ENCODE results near the gene CDC42BPB.

CDC42BPB gene

GRCh38 chr14:102994689-102995088, 62.7 kb downstream of the CDC42BPB start:
- no peak for DNase-seq (ENCODE audit: low spot score)

- peak; percentile 23 for DNase-seq (ENCODE audit: low spot score)
Measured at GRCh38 chr14:102993523-102993922, 63.8 kb downstream of the CDC42BPB start.

GRCh38 chr14:102991376-102991775, 66.0 kb downstream of the CDC42BPB start:
- no peak for DNase-seq (ENCODE audit: low spot score)

- DNase-seq (ENCODE audit: low spot score): no peak
Measured at GRCh38 chr14:102988054-102988453, 69.3 kb downstream of the CDC42BPB start.

GRCh38 chr14:102986810-102987579, 70.4 kb downstream of the CDC42BPB start:
- no peak for DNase-seq (ENCODE audit: low spot score)

GRCh38 chr14:102985665-102986064, 71.7 kb downstream of the CDC42BPB start:
- DNase-seq (ENCODE audit: low spot score): no peak

- DNase-seq (ENCODE audit: low spot score): no peak
Measured at GRCh38 chr14:102984336-102985102, 72.8 kb downstream of the CDC42BPB start.

- no peak for DNase-seq (ENCODE audit: low spot score)
Measured at GRCh38 chr14:102983496-102983895, 73.9 kb downstream of the CDC42BPB start.

GRCh38 chr14:102982852-102983470, 74.4 kb downstream of the CDC42BPB start:
- DNase-seq (ENCODE audit: low spot score): peak; percentile 40

GRCh38 chr14:102980409-102980810, 76.9 kb downstream of the CDC42BPB start:
- DNase-seq (ENCODE audit: low spot score): no peak

- DNase-seq (ENCODE audit: low spot score): no peak
Measured at GRCh38 chr14:102979406-102979805, 77.9 kb downstream of the CDC42BPB start.

GRCh38 chr14:102977475-102977874, 79.9 kb downstream of the CDC42BPB start:
- DNase-seq (ENCODE audit: low spot score): no peak

GRCh38 chr14:102975662-102976061, 81.7 kb downstream of the CDC42BPB start:
- no peak for DNase-seq (ENCODE audit: low spot score)

- no peak for DNase-seq (ENCODE audit: low spot score)
Measured at GRCh38 chr14:102973706-102974285, 83.6 kb downstream of the CDC42BPB start.

- DNase-seq (ENCODE audit: low spot score): no peak
Measured at GRCh38 chr14:102971836-102972606, 85.3 kb downstream of the CDC42BPB start.

- no peak for DNase-seq (ENCODE audit: low spot score)
Measured at GRCh38 chr14:102971314-102971713, 86.0 kb downstream of the CDC42BPB start.

- no peak for DNase-seq (ENCODE audit: low spot score)
Measured at GRCh38 chr14:102970496-102970895, 86.9 kb downstream of the CDC42BPB start.

GRCh38 chr14:102969901-102970300, 87.4 kb downstream of the CDC42BPB start:
- no peak for DNase-seq (ENCODE audit: low spot score)

GRCh38 chr14:102969060-102969791, 88.1 kb downstream of the CDC42BPB start:
- no peak for DNase-seq (ENCODE audit: low spot score)

GRCh38 chr14:102968306-102968705, 89.0 kb downstream of the CDC42BPB start:
- DNase-seq (ENCODE audit: low spot score): no peak

GRCh38 chr14:102967506-102967795, 89.9 kb downstream of the CDC42BPB start:
- no peak for DNase-seq (ENCODE audit: low spot score)
